ENCODE measurements around the gene CNIH3. TPM values are rescaled to one million over a fixed set of nuclear protein-coding genes. Genes with fewer than 3 reads are reported as not detected.

CNIH3 gene
- total and polyA plus RNA-seq, 9 donors: 3.8 to 11.8 (median 8.3) TPM

DNA sequence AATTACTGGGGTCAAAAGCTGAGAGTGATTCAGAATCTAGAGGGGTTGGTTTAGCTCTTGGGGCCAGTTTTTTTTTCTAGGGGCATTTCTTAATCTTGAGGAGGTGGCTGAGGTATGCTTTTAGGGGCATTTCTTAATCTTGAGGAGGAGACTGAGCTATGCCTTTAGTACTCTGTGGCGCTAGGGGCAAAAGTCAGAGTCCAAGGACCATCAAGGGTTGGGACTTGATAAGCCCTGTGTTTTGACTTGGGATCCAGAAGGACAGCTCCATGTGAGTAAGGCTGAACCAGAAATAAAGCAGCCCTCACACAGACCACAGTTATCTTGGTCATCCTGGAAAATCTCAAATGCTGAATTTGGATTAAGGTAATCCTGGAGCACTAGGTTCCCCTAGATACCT lies 3.9 kb upstream of the CNIH3 start:
- 91 to 100% (median 96%) methylated on average over 1 of the region's 1 CpG for WGBS, 3 donors
- intact Hi-C loops (cut with DNase I): no loop called here
- Histone ChIP-seq H3K4me1 (ENCODE audit: insufficient read depth) (peaks cover 9% of the 10 kb centered on the region), H3K27ac (no peak overlapping the region), H3K27me3 (no peaks in the 10 kb centered on the region), H3K36me3 (no peaks in the 10 kb centered on the region), H3K9me3 (no peaks in the 10 kb centered on the region), H3K4me3 (no peak overlapping the region)
- DNase-seq: no peak
- TF ChIP-seq EP300 (IDR thresholded peaks at IDR 0.05) (no peak), POLR2A (IDR thresholded peaks at IDR 0.05) (no peak)
- TF ChIP-seq, protein P1, sequence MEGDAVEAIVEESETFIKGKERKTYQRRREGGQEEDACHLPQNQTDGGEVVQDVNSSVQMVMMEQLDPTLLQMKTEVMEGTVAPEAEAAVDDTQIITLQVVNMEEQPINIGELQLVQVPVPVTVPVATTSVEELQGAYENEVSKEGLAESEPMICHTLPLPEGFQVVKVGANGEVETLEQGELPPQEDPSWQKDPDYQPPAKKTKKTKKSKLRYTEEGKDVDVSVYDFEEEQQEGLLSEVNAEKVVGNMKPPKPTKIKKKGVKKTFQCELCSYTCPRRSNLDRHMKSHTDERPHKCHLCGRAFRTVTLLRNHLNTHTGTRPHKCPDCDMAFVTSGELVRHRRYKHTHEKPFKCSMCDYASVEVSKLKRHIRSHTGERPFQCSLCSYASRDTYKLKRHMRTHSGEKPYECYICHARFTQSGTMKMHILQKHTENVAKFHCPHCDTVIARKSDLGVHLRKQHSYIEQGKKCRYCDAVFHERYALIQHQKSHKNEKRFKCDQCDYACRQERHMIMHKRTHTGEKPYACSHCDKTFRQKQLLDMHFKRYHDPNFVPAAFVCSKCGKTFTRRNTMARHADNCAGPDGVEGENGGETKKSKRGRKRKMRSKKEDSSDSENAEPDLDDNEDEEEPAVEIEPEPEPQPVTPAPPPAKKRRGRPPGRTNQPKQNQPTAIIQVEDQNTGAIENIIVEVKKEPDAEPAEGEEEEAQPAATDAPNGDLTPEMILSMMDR (IDR thresholded peaks at IDR 0.05): no peak

DNA sequence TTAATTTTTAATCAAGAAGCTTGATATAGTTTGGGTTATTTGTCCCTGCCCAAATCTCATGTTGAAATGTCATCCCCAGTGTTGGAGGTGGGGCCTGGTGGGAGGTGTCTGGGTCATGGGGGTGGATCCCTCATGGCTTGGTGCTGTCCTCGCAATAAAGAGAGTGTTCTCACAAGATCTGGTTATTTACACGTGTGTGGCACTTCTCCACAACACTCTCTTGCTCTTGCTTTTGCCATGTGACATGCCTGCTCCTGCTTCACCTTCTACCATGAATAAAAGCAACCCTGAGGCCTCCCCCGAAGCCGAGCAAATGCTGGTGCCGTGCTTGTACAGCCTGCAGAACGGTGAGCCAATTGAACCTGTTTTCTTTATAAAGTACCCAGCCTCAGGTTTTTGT lies 2.6 kb upstream of the CNIH3 start:
- H3K9me3 ChIP-seq: no peaks in the 10 kb centered on the region
- no peaks in the 10 kb centered on the region for H3K27me3 ChIP-seq
- no peak overlapping the region for H3K27ac ChIP-seq
- WGBS, 3 donors: 93% methylated on average over 6 of the region's 6 CpGs
- no peaks in the 10 kb centered on the region for H3K36me3 ChIP-seq
- intact Hi-C loops (cut with DNase I): no loop called here
- no peak overlapping the region for H3K4me3 ChIP-seq
- peaks cover 9% of the 10 kb centered on the region for H3K4me1 ChIP-seq (ENCODE audit: insufficient read depth)
- TF ChIP-seq EP300 (IDR thresholded peaks at IDR 0.05) (no peak), POLR2A (IDR thresholded peaks at IDR 0.05) (no peak)
- TF ChIP-seq, protein P1 (IDR thresholded peaks at IDR 0.05): no peak
- no peak for DNase-seq

DNA sequence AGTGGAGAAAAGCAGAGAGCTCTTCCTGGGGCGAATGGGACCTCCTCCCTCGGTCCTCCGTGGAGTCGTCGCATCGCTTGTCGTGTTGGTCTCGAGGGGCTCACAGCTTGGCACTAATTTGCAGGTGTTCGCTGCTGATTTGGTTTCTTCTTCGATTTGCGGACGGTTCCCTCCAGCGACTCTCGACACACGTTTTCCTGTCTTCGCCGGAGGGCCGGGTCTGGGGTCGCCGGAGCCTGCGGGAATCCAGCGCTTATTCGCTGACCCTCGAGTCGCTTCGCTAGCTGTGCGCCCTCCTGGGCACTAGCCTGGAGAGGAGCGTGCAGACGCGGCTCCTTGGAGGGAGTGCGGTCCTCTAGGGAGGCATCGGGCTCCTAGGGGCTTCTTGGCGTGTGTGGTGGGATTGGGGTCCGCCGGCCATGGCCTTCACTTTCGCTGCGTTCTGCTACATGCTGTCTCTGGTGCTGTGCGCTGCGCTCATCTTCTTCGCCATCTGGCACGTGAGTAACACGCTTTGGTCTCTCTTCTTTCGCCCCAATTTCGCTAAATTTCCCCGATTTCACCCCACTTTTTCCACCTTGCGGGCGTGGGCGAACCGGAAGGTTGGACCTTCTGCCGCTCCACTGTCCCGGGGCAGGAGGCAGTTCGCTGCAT lies 766 bp downstream of the CNIH3 start:
- DNase-seq: no peak
- Histone ChIP-seq H3K4me3 (no peak overlapping the region), H3K36me3 (no peaks in the 10 kb centered on the region), H3K9me3 (peaks cover 0 to 3% of the 10 kb centered on the region in 2 donors), H3K27ac (no peak overlapping the region), H3K27me3 (no peaks in the 10 kb centered on the region), H3K4me1 (ENCODE audit: insufficient read depth) (peaks cover 9% of the 10 kb centered on the region)
- whole genome bisulfite sequencing, 3 donors: 1 to 2% (median 2%) methylated on average over 40 to 52 of the region's 52 CpGs
- TF ChIP-seq POLR2A (IDR thresholded peaks at IDR 0.05): no peak
- TF ChIP-seq, protein P1 (IDR thresholded peaks at IDR 0.05): no peak
- TF ChIP-seq EP300 (IDR thresholded peaks at IDR 0.05): no peak
- intact Hi-C loops (cut with DNase I): no loop called here

DNA sequence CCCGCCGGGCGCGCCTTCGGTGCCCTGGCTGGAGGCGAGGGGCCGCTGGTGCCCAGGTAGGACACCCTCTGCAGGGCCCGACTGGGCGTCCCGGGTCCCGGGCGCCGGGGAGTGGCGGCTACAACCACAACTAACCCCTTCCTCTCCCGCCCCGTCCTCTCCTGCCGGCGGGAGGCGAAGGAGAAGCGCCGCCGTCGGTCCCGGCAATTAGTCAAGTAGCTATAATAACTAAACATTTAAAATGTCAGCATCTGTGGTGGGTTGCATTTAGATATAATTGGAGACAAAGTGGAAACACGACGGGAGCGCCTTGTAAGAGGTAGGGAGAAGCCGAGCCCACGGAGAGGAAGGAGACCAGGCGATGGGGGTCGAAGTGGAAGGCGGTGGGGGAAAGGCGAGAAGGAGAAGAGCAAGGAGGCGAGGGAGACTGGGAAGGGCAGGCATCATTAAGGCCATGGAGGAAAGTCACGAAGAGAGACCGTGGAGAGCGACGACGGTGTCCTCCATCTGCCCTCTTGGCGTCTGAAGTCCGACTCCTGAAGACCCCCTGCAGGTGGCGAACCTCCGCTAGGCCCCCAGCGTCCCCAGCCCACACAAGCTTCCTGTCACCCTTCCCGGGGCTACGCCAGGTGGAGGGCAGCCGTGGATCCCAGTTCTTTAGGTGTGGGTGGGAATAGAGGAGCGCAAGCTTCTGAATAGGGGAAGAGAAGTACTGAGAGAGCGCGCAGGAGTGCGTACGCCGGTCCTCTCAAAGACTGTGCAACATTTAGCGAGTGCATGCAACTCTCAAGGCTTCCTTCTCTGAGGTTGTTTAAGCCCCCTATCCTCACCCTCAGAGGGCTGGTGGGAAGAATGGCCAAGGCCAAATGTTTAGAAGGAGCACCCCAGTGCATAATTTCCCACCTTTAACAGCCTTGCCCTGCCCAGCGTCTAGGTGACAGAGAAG lies 1.6 kb downstream of the CNIH3 start:
- no peak overlapping the region for H3K27ac ChIP-seq
- 14 to 22% (median 18%) methylated on average over 41 to 55 of the region's 55 CpGs for WGBS, 3 donors
- TF ChIP-seq, protein P1 (IDR thresholded peaks at IDR 0.05): no peak
- TF ChIP-seq POLR2A (IDR thresholded peaks at IDR 0.05): no peak
- TF ChIP-seq EP300 (IDR thresholded peaks at IDR 0.05): no peak
- peaks cover 0 to 3% of the 10 kb centered on the region in 2 donors for H3K9me3 ChIP-seq
- H3K36me3 ChIP-seq: no peaks in the 10 kb centered on the region
- no peaks in the 10 kb centered on the region for H3K27me3 ChIP-seq
- H3K4me1 ChIP-seq (ENCODE audit: insufficient read depth): peaks cover 9% of the 10 kb centered on the region
- no peak overlapping the region for H3K4me3 ChIP-seq
- intact Hi-C loops (cut with DNase I): no loop called here
- DNase-seq: no peak

Data from ovary (tissue), 9 donors.